Measurements from ENCODE around the gene APPBP2.

The APPBP2 gene

DNA sequence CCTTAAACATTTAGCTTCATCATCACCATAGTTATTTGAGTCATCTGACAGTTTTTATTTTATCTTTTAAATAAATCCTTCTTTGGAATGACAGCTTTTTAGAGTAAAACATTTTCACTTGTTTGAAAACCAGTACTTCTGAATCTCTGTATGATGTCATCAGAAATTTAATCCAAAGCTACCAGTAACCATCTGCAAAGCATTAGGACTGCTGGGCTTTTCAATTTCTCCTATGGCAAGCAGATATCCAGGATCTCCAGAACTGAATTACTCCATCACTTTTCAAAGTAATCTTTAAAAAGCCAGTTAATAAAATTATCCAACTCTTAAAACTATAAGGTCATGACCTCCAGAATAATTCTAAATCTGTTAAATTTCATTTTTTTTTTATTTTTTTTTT is 52.3 kb downstream of the APPBP2 start:
- no peaks in the 10 kb centered on the region for H3K4me1 Mint-ChIP-seq

DNA sequence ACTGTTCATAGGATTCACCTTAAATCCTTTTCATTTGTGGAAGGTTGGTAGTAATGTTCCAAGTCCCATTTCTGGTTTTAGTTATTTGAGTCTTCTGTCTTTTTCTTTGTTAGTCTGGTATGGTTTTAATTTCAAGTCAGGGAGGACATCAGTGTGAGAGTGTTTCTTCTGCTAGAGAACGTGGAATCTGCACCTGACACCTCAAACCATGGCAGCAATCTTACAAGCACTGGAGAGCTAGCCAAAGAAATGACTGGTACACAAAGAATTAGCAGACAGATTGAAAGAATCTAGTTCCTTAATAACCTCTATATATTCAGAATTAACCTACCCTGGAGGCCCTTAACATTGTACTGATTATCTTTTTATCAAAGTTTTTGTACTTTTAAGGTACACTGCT is 53.6 kb downstream of the APPBP2 start:
- peaks cover 17% of the 10 kb centered on the region for H3K9me3 Mint-ChIP-seq
- H3K36me3 Mint-ChIP-seq (ENCODE audit: low read depth) = peaks cover 68% of the 10 kb centered on the region
- TF ChIP-seq, protein P1, sequence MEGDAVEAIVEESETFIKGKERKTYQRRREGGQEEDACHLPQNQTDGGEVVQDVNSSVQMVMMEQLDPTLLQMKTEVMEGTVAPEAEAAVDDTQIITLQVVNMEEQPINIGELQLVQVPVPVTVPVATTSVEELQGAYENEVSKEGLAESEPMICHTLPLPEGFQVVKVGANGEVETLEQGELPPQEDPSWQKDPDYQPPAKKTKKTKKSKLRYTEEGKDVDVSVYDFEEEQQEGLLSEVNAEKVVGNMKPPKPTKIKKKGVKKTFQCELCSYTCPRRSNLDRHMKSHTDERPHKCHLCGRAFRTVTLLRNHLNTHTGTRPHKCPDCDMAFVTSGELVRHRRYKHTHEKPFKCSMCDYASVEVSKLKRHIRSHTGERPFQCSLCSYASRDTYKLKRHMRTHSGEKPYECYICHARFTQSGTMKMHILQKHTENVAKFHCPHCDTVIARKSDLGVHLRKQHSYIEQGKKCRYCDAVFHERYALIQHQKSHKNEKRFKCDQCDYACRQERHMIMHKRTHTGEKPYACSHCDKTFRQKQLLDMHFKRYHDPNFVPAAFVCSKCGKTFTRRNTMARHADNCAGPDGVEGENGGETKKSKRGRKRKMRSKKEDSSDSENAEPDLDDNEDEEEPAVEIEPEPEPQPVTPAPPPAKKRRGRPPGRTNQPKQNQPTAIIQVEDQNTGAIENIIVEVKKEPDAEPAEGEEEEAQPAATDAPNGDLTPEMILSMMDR (IDR thresholded peaks at IDR 0.05) = no peak
- H3K4me3 Mint-ChIP-seq = no peak overlapping the region
- no peaks in the 10 kb centered on the region for H3K27me3 Mint-ChIP-seq (ENCODE audit: low read depth, poor library complexity)
- no peaks in the 10 kb centered on the region for H3K4me1 Mint-ChIP-seq
- H3K27ac Mint-ChIP-seq = no peak overlapping the region
- no peak for DNase-seq

More for the DNA sequence above, 52.3 kb downstream of the APPBP2 start:
- TF ChIP-seq, protein P1 (IDR thresholded peaks at IDR 0.05) = no peak
- Mint-ChIP-seq H3K9me3 (peaks cover 17% of the 10 kb centered on the region), H3K36me3 (ENCODE audit: low read depth) (peaks cover 68% of the 10 kb centered on the region), H3K4me3 (no peak overlapping the region), H3K27me3 (ENCODE audit: low read depth, poor library complexity) (no peaks in the 10 kb centered on the region), H3K27ac (no peak overlapping the region)
- no peak for DNase-seq

DNA sequence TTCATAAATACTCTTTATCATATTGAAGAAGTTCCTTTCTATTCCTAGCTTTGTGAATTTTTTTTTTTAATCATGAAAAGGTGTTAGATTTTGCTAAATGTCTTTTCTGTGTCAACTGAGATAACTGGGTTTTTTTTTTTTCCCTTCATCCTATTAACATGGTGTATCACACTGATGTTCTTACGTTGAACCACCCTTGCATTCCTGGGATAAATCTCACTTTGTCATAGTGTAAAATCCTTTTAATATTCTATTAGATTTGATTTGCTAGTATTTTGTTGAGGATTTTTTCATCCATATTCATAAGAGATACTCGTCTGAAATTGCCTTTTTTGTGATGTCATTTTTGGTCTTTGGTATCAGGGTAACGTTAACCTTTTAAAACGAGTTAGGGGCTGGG is 54.6 kb downstream of the APPBP2 start:
- Mint-ChIP-seq H3K27me3 (ENCODE audit: low read depth, poor library complexity) (no peaks in the 10 kb centered on the region), H3K36me3 (ENCODE audit: low read depth) (peaks cover 64% of the 10 kb centered on the region), H3K9me3 (peaks cover 17% of the 10 kb centered on the region), H3K4me3 (no peak overlapping the region), H3K4me1 (no peaks in the 10 kb centered on the region), H3K27ac (no peak overlapping the region)
- DNase-seq = no peak
- TF ChIP-seq, protein P1 (IDR thresholded peaks at IDR 0.05) = no peak

DNA sequence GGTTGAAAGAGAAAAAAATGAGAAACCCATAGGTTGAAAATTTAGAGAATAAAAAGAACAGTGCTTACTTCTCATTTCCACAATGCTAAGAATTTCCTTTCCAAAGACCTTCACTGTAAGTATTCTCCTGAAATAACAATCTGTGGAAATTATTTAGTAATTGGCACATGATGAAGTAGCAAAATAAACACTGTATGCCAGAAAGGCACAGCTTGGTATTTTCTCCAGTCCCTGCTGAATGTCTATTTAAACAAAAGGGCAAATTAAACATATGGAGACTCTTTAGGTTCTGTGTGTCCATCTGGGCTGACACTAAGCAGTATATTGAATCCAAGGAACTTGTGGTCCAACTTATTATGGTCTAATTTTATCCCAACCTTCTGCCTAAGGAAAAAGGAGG is 57.7 kb downstream of the APPBP2 start:
- TF ChIP-seq, protein P1 (IDR thresholded peaks at IDR 0.05) = no peak
- peaks cover 63% of the 10 kb centered on the region for H3K36me3 Mint-ChIP-seq (ENCODE audit: low read depth)
- H3K9me3 Mint-ChIP-seq = peaks cover 17% of the 10 kb centered on the region
- no peak overlapping the region for H3K4me3 Mint-ChIP-seq
- H3K27me3 Mint-ChIP-seq (ENCODE audit: low read depth, poor library complexity) = no peaks in the 10 kb centered on the region
- no peaks in the 10 kb centered on the region for H3K4me1 Mint-ChIP-seq
- no peak for DNase-seq
- no peak overlapping the region for H3K27ac Mint-ChIP-seq

DNA sequence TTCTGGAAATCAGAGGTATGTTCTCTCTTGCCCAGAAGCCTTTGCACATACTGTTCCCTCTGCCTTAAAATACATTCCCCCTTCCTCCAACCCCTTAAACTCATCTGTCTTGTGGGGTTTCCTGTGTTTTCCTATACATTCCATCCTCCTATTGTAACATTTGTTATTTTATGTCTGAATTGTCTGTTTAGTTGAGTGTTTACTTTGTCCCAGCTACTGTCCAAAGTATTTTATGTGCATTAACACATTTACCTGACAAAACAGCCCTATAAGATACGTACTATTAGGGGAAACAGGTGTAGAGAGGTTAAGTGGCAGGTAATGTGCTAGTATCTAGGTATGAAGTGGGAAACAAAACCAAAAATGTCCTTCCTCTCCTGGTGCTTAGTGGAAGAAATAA is 61.7 kb downstream of the APPBP2 start:
- no peaks in the 10 kb centered on the region for H3K4me1 Mint-ChIP-seq
- H3K4me3 Mint-ChIP-seq = no peak overlapping the region
- TF ChIP-seq, protein P1 (IDR thresholded peaks at IDR 0.05) = no peak
- peaks cover 53% of the 10 kb centered on the region for H3K36me3 Mint-ChIP-seq (ENCODE audit: low read depth)
- H3K27me3 Mint-ChIP-seq (ENCODE audit: low read depth, poor library complexity) = no peaks in the 10 kb centered on the region
- H3K9me3 Mint-ChIP-seq = no peaks in the 10 kb centered on the region
- peak overlapping the region; percentile 9 for H3K27ac Mint-ChIP-seq
- DNase-seq = no peak

DNA sequence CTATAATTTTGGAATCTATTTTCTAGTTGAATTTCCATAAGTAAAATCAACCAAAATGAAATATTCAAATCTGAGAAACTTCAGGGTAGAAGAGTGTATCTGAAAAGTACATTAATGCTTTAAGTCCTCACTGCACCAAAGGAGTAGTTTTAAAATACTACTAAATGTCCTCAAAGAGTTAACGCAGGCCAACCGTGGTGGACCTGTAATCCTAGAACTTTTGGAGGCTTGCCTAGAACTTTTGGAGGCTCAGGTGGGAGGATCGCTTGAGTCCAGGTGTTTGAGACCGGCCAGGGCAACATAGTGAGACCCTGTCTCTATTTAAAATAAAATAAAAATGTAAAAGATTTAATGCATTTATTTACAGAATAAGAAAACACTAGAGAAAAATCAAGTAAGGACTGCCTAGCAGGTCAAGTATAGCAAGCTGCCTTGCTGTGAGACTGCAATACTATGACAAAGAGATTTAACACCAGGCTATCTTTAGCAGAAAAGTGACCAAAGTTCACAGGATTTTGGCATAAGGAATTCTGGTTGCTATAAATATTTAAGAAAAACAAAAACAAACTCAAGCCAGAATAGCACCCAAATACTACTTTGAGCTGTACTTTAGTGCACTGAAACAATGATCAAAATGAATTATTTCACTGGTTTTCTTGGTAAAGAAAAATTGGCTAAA is 62.7 kb downstream of the APPBP2 start:
- Mint-ChIP-seq H3K9me3 (peaks cover 2% of the 10 kb centered on the region), H3K27me3 (ENCODE audit: low read depth, poor library complexity) (no peaks in the 10 kb centered on the region), H3K4me3 (no peak overlapping the region), H3K4me1 (no peaks in the 10 kb centered on the region), H3K27ac (no peak overlapping the region), H3K36me3 (ENCODE audit: low read depth) (peaks cover 61% of the 10 kb centered on the region)
- no peak for DNase-seq
- TF ChIP-seq, protein P1 (IDR thresholded peaks at IDR 0.05) = no peak

Measured in nephron progenitor cell (in vitro differentiated cells).